SK-N-SH treated with all-trans-retinoic acid at 6 μM for 48 hours (cell line): ENCODE measurements around the gene GSTO2.

Experiments used
- ARNTL ChIP-seq: fragments of 450-650 bp; formaldehyde crosslinking; IDR thresholded peaks from 2 replicates; pipeline ENCODE4 v1.5.0; 2020; ENCODE audit warnings: low read depth, mild to moderate bottlenecking, moderate library complexity, borderline replicate concordance
- CREB5 ChIP-seq: fragments of 250-450 bp; sonication (Bioruptor Pico); IDR thresholded peaks from 2 replicates; pipeline ENCODE4 v1.5.1; 2020; ENCODE audit warnings: low read depth, mild to moderate bottlenecking, moderate library complexity
- ESRRG ChIP-seq: fragments of 250-450 bp; sonication (Bioruptor Pico); IDR thresholded peaks from 2 replicates; pipeline ENCODE4 v1.6.1; 2021; ENCODE audit warnings: mild to moderate bottlenecking
- PATZ1 ChIP-seq: fragments of 250-450 bp; sonication (Bioruptor Pico); IDR thresholded peaks from 2 replicates; pipeline ENCODE4 v1.8.0; 2020; ENCODE audit warnings: mild to moderate bottlenecking, moderate library complexity, borderline replicate concordance
- TCF4 ChIP-seq: fragments of 250-450 bp; sonication (Bioruptor Pico); IDR thresholded peaks from 2 replicates; pipeline ENCODE4 v1.8.0; 2021; ENCODE audit warnings: mild to moderate bottlenecking, moderate library complexity, borderline replicate concordance
- ZFP3 ChIP-seq: fragments of 250-450 bp; sonication (Bioruptor Pico); IDR thresholded peaks from 2 replicates; pipeline ENCODE4 v1.5.0; 2020; ENCODE audit warnings: mild to moderate bottlenecking, moderate library complexity
- ZNF565 ChIP-seq: fragments of 450-650 bp; formaldehyde crosslinking; conservative IDR thresholded peaks from 2 replicates; pipeline ENCODE4 v1.5.0; 2020; ENCODE audit warnings: low read depth, mild to moderate bottlenecking, moderate library complexity
- ZNF8 ChIP-seq: fragments of 450-650 bp; formaldehyde crosslinking; IDR thresholded peaks from 2 replicates; pipeline ENCODE4 v1.5.0; 2020; ENCODE audit warnings: mild to moderate bottlenecking, moderate library complexity
- TF ChIP-seq, protein P1 (sequence below): fragments of 250-450 bp; sonication (Bioruptor Pico); IDR thresholded peaks from 2 replicates; pipeline ENCODE4 v1.5.1; 2021; ENCODE audit warnings: mild to moderate bottlenecking, moderate library complexity

DNA sequence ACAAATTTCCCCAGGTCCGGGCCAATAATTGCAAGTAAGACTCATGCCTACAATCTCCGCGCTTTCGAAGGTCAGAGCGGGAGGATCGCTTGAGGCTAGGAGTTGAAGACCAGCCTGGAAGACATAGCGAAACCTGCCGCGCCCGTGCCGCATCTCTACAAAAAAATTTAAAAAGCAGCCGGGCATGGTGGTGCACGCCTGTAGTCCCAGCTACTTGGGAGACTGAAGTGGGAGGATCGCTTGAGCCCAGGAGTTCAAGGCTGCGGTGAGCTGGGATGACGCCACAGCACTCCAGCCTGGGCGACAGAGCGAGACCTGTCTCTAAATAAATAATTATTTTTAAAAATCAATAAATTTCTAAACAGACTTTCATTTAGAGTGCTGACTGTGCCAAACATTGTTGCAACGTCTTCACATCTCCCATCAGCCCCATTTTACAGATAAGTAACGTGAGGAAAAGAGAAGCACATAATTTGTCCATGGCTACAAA lies 36.3 kb upstream of the GSTO2 start:
- no peak for TF ChIP-seq PATZ1 (CRISPR knock-in tag)
- TF ChIP-seq ZFP3: no peak
- no peak for TF ChIP-seq ZNF8
- no peak for TF ChIP-seq ARNTL
- TF ChIP-seq, protein P1, sequence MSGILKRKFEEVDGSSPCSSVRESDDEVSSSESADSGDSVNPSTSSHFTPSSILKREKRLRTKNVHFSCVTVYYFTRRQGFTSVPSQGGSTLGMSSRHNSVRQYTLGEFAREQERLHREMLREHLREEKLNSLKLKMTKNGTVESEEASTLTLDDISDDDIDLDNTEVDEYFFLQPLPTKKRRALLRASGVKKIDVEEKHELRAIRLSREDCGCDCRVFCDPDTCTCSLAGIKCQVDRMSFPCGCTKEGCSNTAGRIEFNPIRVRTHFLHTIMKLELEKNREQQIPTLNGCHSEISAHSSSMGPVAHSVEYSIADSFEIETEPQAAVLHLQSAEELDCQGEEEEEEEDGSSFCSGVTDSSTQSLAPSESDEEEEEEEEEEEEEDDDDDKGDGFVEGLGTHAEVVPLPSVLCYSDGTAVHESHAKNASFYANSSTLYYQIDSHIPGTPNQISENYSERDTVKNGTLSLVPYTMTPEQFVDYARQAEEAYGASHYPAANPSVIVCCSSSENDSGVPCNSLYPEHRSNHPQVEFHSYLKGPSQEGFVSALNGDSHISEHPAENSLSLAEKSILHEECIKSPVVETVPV: no peak
- TF ChIP-seq ZNF565 (CRISPR knock-in tag): no peak
- no peak for TF ChIP-seq TCF4 (CRISPR knock-in tag)
- no peak for TF ChIP-seq CREB5 (CRISPR knock-in tag)
- no peak for TF ChIP-seq ESRRG (CRISPR knock-in tag)
